ENCODE data around the gene NLGN4Y.
"Not testable (repeated sequence)": the region's sequence is repeated elsewhere in the genome, so short reads cannot be mapped to it uniquely, and the experiment has no call there.

Gene NLGN4Y

GRCh38 chrY:14834103-14835060, 310.1 kb downstream of the NLGN4Y start:
- no peak for DNase-seq (ENCODE audit: low read depth)

- no peak for DNase-seq (ENCODE audit: low read depth)
These were observed 313.1 kb downstream of the NLGN4Y start for GRCh38 chrY:14837466-14837865.

- DNase-seq (ENCODE audit: low read depth) = no peak
These were observed 326.4 kb downstream of the NLGN4Y start for GRCh38 chrY:14850734-14851133.

DNA sequence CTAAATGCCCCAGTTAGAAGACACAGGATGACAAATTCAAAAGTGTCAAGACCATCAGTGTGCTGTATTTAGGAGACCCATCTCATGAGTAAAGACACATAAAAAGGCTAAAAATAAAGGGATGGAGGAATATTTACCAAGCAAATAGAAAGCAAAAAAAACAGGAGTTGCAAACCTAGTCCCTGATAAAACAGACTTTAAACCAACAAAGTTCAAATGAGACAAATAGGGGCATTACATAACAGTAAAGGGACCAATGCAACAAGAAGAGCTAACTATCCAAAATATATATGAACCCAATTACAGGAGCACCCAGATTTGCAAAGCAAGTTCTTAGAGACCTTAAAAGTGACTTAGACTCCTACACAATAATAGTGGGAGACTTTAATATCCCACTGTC, 336.1 kb downstream of the NLGN4Y start:
- no peak for DNase-seq (ENCODE audit: low read depth)

- DNase-seq (ENCODE audit: low read depth) = not testable (repeated sequence)
These were observed 336.7 kb downstream of the NLGN4Y start for GRCh38 chrY:14861033-14861432.

- no peak for DNase-seq (ENCODE audit: low read depth)
These were observed 347.6 kb downstream of the NLGN4Y start for GRCh38 chrY:14871971-14872370.
